Tibial nerve (tissue), 3 donors: ENCODE data around the gene DCLK2.

Source experiments
- POLR2A ChIP-seq, 2 donors: fragments of 450-650 bp; IDR thresholded peaks; one replicate each; pipeline ENCODE4 v1.6.1; 2017; ENCODE audit warnings: antibody characterized with exemption in 2 of 2, mild to moderate bottlenecking in 2 of 2, moderate library complexity in 2 of 2
- TF ChIP-seq, protein P1 (sequence below), 5 experiments: fragments of 200-600 bp in 3 of 5; fragments of 450-650 bp in 2 of 5; sonication (generic) in 3 of 5; IDR thresholded peaks; one replicate each; pipeline ENCODE4 v1.5.1; 2016 to 2019; ENCODE audit warnings: antibody characterized with exemption in 5 of 5, mild to moderate bottlenecking in 3 of 5, moderate library complexity in 2 of 5

DNA sequence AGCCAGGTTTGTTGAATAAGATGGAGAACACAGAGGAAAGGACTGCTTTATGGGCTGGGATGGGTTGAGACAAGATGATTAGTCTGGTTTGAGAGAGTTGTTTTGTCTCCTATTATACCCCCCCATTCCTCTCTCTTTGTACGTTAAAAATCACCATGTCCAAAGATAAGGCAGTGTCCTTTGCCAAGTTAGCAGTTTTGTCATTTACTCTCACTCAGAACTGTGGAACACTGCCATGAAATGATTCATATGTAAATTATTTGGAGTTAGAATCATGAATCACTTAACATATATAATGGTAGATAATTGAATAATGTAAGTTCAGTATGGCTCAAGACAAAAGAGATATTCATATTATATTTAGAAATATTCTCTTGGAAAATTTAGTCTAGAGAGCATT lies 151.3 kb downstream of the DCLK2 start:
- TF ChIP-seq, protein P1, sequence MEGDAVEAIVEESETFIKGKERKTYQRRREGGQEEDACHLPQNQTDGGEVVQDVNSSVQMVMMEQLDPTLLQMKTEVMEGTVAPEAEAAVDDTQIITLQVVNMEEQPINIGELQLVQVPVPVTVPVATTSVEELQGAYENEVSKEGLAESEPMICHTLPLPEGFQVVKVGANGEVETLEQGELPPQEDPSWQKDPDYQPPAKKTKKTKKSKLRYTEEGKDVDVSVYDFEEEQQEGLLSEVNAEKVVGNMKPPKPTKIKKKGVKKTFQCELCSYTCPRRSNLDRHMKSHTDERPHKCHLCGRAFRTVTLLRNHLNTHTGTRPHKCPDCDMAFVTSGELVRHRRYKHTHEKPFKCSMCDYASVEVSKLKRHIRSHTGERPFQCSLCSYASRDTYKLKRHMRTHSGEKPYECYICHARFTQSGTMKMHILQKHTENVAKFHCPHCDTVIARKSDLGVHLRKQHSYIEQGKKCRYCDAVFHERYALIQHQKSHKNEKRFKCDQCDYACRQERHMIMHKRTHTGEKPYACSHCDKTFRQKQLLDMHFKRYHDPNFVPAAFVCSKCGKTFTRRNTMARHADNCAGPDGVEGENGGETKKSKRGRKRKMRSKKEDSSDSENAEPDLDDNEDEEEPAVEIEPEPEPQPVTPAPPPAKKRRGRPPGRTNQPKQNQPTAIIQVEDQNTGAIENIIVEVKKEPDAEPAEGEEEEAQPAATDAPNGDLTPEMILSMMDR (IDR thresholded peaks at IDR 0.05) = no peak
- no peak for TF ChIP-seq POLR2A (IDR thresholded peaks at IDR 0.05)
